ENCODE results near the gene UTP14C.

GRCh38 chr13:51988988-51989618 lies 35.4 kb upstream of the UTP14C start:
- TF ChIP-seq POLR2A (IDR thresholded peaks at IDR 0.05) (no peak), CTCF (IDR thresholded peaks at IDR 0.05) (no peak)

All from heart left ventricle (tissue), 13 donors.